Measurements from ENCODE around the gene CLPSL1.

CLPSL1 gene

DNA sequence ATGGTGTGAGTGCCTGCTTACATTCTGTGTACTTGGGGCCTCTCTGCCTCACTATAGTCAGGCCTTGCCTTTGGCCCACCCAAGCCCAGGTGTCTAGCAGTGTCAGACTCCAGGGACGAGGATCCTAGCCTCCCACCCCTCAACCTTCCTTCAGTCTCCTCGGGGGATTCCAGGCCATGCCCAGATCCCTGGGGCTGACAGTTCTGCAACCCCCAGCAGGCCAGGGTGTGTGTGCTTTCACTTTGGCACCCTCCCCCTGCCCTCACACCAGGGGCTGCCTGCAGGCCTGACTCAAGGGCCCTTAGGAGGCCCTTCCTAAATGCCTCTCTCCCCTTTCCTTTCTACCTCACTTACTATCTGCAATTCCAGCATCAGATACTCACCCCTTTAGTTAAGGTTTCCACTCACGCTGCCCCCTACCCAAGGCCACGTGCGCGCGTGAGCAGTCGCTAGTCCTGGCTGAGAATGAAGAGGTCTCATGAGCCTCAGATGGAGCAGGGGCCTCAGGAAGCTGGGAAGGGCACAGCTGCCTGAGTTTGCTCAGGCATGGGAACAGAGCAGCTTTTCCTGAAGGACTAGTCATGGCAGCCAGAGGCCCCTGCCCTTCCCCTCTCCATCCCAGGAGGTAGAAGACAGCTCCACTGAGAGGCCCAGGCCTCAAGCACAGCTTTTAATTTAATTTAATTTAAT is 17.2 kb downstream of the CLPSL1 start:
- no peak for DNase-seq

DNA sequence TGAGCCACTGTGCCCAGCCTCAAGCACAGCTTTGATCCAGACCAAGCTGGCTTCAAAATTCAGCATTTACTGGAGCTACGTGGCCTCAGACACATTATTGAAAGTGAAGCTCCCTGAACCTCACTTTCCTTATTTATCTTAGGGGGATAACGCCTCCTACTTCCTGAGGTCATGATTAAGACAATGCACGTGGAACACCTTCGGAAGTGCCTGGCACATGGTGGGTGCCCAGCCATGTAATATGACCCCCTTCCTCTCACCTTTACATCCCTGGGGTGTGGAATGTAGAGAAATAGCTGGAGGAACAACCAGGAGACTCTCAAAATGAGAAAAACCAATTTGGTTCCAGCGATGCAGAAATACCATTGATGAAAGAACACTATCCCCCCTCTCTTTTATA is 17.9 kb downstream of the CLPSL1 start:
- no peak for DNase-seq

DNA sequence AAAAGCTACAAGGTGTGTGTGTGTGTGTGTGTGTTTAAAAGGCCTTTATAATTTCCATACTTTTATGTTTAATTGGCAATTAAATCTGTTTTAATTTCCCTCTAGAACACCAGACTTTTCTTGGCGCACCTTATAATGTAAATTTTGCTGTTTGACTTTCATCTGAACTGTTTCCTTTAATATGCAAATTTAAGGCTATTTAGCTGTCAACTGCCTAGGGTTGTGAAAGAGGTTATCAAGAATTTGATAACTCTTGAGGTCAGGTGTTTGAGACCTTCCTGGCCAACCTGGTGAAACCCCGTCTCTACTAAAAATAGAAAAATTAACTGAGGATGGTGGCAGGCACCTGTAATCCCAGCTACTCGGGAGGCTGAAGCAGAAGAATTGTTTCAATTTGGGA is 20.3 kb downstream of the CLPSL1 start:
- DNase-seq = no peak

DNA sequence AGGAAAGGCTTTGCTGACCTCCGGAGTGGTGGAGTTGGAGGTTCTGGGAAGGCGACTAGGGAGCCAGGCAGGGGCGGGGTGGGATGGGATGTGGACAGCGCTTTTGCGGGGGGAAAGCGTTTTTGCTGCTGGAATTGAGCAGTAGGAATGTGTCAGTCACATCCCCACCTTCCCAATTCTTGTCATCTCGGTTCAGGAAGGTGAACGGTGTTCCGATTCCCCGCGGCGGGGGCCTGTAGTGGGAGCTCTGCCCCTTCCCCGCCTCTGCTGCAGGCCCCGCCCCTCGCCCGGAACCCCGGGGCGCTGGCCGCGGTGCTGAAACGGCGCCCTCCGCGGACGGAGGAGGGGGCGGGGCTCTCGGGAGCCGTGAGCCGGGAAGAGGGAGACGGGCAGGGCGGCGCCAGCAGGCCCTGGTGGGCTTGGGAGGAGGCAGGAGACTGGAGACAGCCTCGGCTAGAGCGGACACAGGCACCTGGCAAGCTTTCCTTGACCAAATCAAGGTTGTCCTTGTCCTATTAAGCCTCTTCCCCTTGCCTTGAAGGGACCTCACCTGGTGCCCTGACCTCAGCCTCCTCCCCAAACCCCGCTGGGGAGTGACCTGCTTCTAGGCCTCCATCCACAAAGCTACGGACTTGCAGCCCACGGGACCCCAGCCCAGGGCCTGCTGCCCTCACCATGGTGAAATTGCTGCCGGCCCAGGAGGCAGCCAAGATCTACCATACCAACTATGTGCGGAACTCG is 24.3 kb downstream of the CLPSL1 start, which contains the start of gene LHFPL5:
TSS of gene LHFPL5 (plus strand) at position 357 of the 741 bp plus-strand sequence. CDS start at position 676, 319 bp downstream.
- DNase-seq = no peak

DNA sequence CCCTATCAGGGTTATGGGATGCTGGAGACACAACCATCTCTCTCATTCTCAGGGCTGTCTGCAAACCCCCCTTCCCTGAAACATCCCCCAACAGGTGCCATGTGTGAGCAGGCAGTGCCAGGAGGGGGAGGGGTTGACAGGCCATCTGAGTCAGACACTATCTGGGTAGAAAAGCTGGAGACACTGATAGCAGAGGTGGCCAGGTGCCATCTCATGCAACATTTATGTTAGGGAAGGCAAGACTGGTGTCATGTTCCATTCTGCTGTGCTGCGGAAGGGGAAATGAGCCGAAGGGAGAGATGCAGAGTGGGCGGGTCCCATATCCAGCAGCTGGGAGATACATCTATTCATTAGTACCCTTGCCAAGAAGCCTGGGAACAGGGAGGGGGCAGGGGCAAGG is 27.9 kb downstream of the CLPSL1 start:
- peak; percentile 85 for DNase-seq

DNA sequence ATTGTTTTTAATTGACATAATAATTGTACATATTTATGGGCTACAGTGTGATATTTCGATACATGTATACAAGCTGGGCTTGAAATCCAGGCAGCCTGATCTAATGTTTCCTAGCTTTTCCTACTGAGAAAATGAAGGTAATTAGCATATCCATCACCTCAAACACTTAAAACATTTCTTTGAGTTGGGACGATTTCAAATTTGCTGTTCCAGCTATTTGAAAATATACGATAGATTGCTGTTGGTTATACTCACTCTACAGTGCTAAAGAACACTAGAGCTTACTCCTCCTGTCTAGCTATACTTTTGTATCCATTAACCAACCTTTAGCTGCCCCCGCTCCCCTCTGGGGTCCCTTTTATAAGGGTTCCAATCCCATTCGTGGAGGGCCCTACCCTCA is 29.0 kb downstream of the CLPSL1 start:
- no peak for DNase-seq

DNA sequence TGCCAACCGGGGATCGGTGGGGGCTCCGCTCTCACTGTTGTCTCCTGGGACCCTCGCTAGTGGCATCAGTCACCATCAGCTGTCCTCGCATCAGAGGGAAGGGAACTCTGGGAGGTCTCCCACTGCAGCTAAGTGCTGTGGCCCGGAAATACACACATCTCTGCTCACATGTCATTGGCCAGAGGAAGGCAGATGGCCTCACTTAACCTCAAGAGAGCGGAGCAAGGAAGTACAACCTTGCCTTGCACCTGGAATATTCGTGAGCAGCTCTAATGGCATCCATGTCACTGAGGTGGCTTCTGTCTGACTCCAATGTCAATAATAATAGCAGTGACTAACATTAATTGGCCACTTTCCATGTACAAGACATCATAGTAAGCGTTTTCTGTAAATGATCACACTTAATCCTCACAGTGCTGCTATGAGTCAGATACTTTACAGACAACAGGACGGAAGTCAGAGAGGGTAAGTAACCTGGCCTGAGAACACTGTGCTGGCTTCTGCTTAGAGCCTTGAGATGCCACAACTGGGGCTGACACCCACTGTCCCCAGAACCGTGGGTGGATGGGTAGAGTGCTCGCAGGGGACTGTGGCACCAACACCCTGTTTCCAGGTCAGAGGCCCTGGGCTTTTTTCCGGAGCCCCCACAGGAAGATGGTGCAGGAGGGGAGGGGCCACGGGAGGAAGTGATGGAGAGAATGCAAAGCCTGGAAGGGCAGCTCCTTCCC is 30.3 kb downstream of the CLPSL1 start:
- DNase-seq = no peak

DNA sequence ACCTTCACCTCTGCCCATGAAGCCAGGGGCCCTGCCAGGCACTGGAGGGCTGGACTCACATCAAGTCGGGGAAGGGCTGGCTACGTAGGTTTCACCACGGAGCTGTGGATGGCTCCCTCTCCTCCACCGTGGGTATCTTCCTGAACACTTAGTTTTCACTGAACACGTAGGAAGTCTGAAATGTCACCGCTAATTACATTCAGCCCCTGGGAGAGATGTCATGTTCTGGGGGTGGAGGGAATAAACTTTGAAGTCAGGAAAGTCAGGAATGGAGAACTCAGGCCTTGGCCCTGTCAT is 30.8 kb downstream of the CLPSL1 start:
- no peak for DNase-seq

DNA sequence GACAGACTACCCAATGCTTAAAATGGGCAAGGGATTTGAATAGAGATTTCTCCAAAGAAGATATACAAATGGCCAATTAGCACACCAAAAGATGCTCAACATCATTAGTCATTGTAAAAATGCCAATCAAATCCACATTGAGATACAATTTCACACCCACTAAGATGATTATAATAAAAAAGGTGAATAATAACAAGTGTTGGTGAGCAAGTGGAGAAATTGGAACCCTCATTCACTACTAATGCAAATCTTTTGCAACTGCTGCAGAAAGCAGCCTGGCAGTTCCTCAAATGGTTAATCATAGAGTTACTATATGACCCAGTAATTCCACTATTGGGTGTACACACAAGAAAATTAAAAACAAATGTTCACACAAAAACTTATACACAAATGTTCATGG is 36.7 kb downstream of the CLPSL1 start:
- no peak for DNase-seq

DNA sequence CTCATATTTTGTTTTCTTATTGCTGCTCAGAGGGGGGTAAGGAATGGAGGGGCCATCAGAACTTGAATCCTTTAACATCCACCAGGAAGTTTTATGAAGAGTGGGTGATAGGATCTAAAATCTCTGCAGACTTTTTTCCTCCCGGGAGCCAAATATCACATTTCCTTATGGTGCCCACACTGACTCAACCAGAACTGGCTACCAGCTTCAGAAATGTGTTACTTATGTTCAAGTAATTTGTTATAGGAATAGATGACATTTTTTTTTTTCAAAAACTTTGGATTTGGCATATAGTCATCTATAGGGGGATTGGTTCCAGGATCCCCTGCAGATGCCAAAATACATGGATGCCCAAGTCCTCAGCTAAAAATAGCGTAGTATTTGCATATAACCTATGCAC is 42.8 kb downstream of the CLPSL1 start:
- DNase-seq = no peak

DNA sequence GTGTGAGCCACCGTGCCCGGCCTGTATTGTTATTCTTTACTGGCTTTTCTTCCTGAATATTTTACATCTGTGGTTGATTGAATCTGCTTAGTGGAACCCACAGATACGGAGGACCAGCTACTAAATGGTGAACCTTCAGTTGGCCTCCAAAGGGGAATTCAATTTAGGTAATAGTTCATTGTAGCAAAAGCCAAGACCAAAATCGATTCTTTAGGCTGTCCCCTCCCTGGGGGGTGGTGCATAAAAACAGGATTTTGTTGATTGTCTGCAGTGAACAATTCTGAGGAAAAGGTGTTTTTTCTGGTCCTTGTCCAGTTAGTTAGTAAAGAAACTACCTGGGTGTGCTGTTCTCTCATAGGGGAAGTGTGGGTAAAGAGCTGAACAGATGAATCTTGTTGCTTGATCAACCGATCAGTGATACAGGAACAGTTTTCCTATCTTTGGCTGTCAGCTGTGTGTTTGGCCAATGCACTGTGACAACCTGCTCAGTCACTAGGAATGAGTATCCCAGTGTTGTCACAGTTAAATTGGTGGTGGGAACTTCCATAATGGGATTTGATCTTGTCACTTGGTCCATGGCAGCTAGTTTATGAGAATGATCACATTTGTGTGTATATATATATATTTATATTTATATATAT is 43.9 kb downstream of the CLPSL1 start:
- DNase-seq = no peak

DNA sequence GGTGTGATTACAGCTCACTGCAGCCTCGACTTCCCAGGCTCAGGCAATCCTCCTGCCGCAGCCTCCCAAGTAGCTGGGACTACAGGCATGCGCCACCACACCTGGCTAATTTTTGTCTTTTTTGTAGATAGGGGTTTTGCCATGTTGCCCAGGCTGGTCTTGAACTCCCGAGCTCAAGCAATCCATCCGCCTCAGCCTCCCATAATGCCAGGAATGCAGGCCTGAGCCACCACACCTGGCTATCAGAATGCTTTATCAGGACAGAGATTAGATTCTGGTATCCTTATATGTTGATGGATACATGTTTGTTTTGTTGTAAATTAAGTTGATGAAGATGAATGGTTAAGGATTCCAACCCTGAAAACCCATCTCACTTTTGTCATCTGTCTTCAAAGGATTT is 48.5 kb downstream of the CLPSL1 start:
- no peak for DNase-seq

DNA sequence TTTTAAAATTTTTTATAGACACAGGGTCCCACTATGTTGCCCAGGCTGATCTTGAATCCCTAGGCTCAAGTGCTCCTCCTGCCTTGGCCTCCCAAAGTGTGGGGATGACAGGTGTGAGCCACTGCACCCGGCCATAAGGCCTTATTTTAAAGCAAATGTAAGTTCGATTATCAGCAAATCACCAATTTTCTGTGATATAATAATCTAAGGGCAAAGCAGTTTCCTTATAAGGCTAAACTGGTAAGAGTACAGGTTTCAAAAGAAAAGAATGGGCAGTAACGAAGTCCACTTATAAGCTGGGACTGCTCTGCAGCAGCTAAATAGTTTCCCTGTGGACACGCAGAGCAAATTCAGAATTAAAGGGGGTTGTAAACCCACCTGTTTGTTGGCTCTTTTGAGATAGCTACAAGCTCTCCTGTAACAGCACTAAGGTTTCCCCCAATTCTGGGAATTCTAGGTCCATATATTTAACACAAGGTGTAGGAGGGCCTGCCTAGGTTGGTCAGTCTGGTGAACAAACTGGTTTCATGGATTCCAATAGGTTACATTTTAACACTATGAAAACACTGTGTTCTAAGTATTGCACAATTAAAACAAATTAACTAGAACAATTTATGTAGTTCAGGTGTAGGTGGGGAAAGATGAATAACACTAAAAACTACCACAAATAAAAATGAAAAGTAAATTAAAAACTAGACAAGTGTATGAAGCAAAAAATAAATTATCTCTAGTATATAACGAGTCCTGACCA is 50.6 kb downstream of the CLPSL1 start:
- DNase-seq = no peak

DNA sequence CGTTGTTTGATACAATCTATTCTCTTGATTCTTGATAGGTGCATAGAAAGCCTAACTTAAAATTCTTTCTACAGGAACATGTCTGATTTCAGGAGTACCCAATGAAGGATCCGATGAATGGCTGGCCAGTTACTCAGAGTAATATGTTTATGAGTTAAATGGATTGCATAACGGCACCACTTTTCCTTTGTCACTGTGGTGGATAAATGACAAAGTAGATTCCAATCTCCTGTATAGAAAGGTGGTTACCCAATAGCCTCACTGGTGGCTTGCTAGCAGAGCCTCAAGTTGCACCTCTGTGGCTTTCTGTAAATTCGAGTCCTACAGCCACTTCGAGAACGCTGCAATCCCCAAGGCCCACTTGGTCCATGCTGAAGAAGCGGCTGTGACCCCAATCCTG is 52.7 kb downstream of the CLPSL1 start:
- no peak for DNase-seq

All from NCI-H187 treated with DMSO at 0.1 percent for 48 hours (cell line).